ENCODE measurements around the gene IL17RD. TPM values are rescaled to one million over a fixed set of nuclear protein-coding genes. Genes with fewer than 3 reads are reported as not detected.

Gene IL17RD
- total and polyA plus RNA-seq, 2 experiments from 2014 or later = 10.7 to 104 TPM

DNA sequence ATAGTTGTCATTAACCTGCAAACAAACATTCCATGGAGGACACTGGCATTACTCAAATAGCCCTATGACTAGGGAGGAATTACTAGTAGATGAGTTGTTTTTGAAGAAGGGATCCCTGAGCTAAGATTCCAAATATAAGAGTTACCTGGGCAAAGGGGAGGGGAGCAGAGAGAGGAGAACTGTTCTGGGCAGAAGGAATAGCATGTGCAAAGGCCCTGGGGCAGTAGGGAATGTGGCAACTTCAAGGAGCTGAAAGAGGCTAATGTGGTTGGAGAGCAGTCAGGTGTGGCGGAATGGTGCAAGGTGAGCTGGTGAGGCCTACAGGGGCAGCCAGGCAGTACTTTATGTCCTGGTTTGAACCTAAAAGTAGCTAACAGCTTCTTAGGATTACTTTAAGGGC lies 5.8 kb upstream of the IL17RD start:
- ATAC-seq = no peak
- no peak overlapping the region for H3K27ac Mint-ChIP-seq
- H3K9me3 Mint-ChIP-seq = no peaks in the 10 kb centered on the region

More for the DNA sequence above, 5.8 kb upstream of the IL17RD start:
- H3K27me3 ChIP-seq (ENCODE audit: insufficient read depth) = no peaks in the 10 kb centered on the region
- no peak overlapping the region for H2AFZ ChIP-seq
- H4K20me1 ChIP-seq (replicated peaks; ENCODE audit: insufficient read depth) = no peaks in the 10 kb centered on the region
- Mint-ChIP-seq H3K4me3 (no peak overlapping the region; the same call in 2 of the 3 replicates), H3K27me3 (ENCODE audit: insufficient read depth, low read depth, poor library complexity) (peaks cover 22% of the 10 kb centered on the region), H3K36me3 (ENCODE audit: low read depth) (no peaks in the 10 kb centered on the region; the same call in 2 of the 3 replicates), H3K4me1 (peaks cover 41% of the 10 kb centered on the region)
- no peak for DNase-seq (ENCODE audit: low spot score)
- H3F3A ChIP-seq (replicated peaks; ENCODE audit: low read depth) = peaks cover 3% of the 10 kb centered on the region; the same call in 1 of the 2 replicates
- no peaks in the 10 kb centered on the region for H3K79me2 ChIP-seq (replicated peaks; ENCODE audit: insufficient read depth)
- no peak overlapping the region for H3K27ac ChIP-seq (ENCODE audit: low read depth)
- TF ChIP-seq EZH2phosphoT487 (IDR thresholded peaks at IDR 0.05; ENCODE audit: unreplicated experiment) (no peak), EZH2 (IDR thresholded peaks at IDR 0.05; ENCODE audit: low read depth, unreplicated experiment) (no peak), ZNF331 (CRISPR knock-in tag; IDR thresholded peaks at IDR 0.05; ENCODE audit: low read depth) (no peak), CREB1 (CRISPR knock-in tag; IDR thresholded peaks at IDR 0.05; ENCODE audit: low read depth) (no peak), NANOG (IDR thresholded peaks at IDR 0.05; ENCODE audit: borderline replicate concordance) (no peak), ZNF114 (CRISPR knock-in tag; IDR thresholded peaks at IDR 0.05) (no peak), STAT1 (IDR thresholded peaks at IDR 0.05; ENCODE audit: unreplicated experiment) (no peak), POLR2AphosphoS5 (IDR thresholded peaks at IDR 0.05; ENCODE audit: low read depth) (no peak), JUNB (IDR thresholded peaks at IDR 0.05; ENCODE audit: unreplicated experiment) (no peak)
- TF ChIP-seq, protein P1, sequence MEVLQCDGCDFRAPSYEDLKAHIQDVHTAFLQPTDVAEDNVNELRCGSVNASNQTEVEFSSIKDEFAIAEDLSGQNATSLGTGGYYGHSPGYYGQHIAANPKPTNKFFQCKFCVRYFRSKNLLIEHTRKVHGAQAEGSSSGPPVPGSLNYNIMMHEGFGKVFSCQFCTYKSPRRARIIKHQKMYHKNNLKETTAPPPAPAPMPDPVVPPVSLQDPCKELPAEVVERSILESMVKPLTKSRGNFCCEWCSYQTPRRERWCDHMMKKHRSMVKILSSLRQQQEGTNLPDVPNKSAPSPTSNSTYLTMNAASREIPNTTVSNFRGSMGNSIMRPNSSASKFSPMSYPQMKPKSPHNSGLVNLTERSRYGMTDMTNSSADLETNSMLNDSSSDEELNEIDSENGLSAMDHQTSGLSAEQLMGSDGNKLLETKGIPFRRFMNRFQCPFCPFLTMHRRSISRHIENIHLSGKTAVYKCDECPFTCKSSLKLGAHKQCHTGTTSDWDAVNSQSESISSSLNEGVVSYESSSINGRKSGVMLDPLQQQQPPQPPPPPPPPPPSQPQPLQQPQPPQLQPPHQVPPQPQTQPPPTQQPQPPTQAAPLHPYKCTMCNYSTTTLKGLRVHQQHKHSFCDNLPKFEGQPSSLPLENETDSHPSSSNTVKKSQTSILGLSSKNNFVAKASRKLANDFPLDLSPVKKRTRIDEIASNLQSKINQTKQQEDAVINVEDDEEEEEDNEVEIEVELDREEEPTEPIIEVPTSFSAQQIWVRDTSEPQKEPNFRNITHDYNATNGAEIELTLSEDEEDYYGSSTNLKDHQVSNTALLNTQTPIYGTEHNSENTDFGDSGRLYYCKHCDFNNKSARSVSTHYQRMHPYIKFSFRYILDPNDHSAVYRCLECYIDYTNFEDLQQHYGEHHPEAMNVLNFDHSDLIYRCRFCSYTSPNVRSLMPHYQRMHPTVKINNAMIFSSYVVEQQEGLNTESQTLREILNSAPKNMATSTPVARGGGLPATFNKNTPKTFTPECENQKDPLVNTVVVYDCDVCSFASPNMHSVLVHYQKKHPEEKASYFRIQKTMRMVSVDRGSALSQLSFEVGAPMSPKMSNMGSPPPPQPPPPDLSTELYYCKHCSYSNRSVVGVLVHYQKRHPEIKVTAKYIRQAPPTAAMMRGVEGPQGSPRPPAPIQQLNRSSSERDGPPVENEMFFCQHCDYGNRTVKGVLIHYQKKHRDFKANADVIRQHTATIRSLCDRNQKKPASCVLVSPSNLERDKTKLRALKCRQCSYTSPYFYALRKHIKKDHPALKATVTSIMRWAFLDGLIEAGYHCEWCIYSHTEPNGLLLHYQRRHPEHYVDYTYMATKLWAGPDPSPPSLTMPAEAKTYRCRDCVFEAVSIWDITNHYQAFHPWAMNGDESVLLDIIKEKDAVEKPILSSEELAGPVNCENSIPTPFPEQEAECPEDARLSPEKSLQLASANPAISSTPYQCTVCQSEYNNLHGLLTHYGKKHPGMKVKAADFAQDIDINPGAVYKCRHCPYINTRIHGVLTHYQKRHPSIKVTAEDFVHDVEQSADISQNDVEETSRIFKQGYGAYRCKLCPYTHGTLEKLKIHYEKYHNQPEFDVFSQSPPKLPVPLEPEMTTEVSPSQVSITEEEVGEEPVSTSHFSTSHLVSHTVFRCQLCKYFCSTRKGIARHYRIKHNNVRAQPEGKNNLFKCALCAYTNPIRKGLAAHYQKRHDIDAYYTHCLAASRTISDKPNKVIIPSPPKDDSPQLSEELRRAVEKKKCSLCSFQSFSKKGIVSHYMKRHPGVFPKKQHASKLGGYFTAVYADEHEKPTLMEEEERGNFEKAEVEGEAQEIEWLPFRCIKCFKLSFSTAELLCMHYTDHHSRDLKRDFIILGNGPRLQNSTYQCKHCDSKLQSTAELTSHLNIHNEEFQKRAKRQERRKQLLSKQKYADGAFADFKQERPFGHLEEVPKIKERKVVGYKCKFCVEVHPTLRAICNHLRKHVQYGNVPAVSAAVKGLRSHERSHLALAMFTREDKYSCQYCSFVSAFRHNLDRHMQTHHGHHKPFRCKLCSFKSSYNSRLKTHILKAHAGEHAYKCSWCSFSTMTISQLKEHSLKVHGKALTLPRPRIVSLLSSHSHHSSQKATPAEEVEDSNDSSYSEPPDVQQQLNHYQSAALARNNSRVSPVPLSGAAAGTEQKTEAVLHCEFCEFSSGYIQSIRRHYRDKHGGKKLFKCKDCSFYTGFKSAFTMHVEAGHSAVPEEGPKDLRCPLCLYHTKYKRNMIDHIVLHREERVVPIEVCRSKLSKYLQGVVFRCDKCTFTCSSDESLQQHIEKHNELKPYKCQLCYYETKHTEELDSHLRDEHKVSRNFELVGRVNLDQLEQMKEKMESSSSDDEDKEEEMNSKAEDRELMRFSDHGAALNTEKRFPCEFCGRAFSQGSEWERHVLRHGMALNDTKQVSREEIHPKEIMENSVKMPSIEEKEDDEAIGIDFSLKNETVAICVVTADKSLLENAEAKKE (CRISPR knock-in tag; IDR thresholded peaks at IDR 0.05) = no peak
- TF ChIP-seq, protein P2, sequence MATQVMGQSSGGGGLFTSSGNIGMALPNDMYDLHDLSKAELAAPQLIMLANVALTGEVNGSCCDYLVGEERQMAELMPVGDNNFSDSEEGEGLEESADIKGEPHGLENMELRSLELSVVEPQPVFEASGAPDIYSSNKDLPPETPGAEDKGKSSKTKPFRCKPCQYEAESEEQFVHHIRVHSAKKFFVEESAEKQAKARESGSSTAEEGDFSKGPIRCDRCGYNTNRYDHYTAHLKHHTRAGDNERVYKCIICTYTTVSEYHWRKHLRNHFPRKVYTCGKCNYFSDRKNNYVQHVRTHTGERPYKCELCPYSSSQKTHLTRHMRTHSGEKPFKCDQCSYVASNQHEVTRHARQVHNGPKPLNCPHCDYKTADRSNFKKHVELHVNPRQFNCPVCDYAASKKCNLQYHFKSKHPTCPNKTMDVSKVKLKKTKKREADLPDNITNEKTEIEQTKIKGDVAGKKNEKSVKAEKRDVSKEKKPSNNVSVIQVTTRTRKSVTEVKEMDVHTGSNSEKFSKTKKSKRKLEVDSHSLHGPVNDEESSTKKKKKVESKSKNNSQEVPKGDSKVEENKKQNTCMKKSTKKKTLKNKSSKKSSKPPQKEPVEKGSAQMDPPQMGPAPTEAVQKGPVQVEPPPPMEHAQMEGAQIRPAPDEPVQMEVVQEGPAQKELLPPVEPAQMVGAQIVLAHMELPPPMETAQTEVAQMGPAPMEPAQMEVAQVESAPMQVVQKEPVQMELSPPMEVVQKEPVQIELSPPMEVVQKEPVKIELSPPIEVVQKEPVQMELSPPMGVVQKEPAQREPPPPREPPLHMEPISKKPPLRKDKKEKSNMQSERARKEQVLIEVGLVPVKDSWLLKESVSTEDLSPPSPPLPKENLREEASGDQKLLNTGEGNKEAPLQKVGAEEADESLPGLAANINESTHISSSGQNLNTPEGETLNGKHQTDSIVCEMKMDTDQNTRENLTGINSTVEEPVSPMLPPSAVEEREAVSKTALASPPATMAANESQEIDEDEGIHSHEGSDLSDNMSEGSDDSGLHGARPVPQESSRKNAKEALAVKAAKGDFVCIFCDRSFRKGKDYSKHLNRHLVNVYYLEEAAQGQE (IDR thresholded peaks at IDR 0.05; ENCODE audit: unreplicated experiment) = no peak
- TF ChIP-seq, protein P3, sequence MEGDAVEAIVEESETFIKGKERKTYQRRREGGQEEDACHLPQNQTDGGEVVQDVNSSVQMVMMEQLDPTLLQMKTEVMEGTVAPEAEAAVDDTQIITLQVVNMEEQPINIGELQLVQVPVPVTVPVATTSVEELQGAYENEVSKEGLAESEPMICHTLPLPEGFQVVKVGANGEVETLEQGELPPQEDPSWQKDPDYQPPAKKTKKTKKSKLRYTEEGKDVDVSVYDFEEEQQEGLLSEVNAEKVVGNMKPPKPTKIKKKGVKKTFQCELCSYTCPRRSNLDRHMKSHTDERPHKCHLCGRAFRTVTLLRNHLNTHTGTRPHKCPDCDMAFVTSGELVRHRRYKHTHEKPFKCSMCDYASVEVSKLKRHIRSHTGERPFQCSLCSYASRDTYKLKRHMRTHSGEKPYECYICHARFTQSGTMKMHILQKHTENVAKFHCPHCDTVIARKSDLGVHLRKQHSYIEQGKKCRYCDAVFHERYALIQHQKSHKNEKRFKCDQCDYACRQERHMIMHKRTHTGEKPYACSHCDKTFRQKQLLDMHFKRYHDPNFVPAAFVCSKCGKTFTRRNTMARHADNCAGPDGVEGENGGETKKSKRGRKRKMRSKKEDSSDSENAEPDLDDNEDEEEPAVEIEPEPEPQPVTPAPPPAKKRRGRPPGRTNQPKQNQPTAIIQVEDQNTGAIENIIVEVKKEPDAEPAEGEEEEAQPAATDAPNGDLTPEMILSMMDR (conservative IDR thresholded peaks at IDR 0.05; ENCODE audit: low read depth in 2 of 2) = no peak
- TF ChIP-seq, protein P4, sequence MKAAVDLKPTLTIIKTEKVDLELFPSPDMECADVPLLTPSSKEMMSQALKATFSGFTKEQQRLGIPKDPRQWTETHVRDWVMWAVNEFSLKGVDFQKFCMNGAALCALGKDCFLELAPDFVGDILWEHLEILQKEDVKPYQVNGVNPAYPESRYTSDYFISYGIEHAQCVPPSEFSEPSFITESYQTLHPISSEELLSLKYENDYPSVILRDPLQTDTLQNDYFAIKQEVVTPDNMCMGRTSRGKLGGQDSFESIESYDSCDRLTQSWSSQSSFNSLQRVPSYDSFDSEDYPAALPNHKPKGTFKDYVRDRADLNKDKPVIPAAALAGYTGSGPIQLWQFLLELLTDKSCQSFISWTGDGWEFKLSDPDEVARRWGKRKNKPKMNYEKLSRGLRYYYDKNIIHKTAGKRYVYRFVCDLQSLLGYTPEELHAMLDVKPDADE (IDR thresholded peaks at IDR 0.05) = no peak
- no peaks in the 10 kb centered on the region for H3K9me2 ChIP-seq (ENCODE audit: insufficient read depth)
- H3K4me2 ChIP-seq = 0 out of 2 replicates have a peak overlapping the region, but pooled peaks have one; percentile 73
- H3K36me3 ChIP-seq (ENCODE audit: insufficient read depth) = no peaks in the 10 kb centered on the region; the same call in 1 of the 2 replicates
- no peak overlapping the region for H3K4me3 ChIP-seq
- H3K4me1 ChIP-seq (ENCODE audit: insufficient read depth) = peaks cover 15% of the 10 kb centered on the region
